ENCODE results near the gene MCM3.

Gene MCM3

DNA sequence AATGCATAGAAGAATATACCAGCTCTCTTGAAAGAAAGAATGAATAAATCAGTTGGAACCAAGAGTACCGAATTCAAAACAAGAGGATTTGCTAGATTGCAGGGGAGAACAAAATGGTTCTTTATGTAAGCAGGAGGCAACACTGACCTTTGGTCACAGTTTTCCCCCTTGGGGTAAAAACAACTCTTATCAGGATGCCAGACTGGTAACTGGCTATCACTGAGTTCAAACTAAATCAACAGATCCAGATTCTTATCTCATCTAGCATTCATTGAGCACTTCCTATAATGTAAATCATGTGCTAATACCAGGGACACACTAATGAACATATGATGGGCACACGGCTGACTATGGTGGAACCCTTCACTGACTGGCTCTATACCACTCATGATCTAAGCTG, 35.5 kb downstream of the MCM3 start:
- no peak for DNase-seq (ENCODE audit: low read depth)

DNA sequence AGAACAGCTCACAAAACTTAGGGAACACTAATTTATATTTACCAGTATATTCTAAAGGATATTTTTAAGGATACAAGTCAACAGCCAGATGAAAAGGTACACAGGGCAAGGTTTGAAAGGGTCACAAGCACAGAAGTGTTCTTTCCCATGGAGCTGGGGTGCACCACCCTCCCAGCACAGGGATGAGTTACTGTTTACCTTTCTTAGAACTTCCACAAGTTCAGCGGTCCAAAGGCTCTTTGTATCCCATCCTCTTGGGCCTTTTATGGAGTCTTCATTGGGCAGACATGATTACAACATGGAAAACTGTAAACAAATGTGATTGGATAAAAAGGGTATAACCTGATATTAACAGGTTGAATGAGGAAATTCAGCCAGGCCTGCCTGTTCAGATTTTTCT, 39.1 kb downstream of the MCM3 start:
- no peak for DNase-seq (ENCODE audit: low read depth)

DNA sequence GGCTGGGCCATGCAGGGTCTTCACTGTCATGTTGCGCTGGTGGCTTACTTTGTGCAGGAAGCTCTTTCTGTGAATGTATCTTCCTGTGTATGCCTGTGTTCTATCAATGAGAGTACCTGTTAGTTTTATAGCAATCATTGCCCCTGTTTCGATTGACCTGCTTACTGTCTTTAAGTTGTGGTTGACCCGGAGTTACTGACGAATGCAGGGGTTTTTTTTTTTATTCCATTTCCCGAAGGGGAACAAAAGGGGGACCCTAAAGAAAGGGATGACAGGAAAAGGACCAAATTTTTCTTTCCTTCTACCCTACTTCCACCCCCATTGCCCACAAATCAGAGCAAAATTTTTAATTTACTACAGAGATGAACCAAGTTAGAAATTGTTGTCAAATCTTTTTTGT, 40.1 kb downstream of the MCM3 start, which contains the start of gene IL17F:
Gene IL17F (minus strand): TSS at position 101 of the 400 bp plus-strand sequence. CDS start 71 bp downstream, at position 30.
- DNase-seq (ENCODE audit: low read depth), result no peak

DNA sequence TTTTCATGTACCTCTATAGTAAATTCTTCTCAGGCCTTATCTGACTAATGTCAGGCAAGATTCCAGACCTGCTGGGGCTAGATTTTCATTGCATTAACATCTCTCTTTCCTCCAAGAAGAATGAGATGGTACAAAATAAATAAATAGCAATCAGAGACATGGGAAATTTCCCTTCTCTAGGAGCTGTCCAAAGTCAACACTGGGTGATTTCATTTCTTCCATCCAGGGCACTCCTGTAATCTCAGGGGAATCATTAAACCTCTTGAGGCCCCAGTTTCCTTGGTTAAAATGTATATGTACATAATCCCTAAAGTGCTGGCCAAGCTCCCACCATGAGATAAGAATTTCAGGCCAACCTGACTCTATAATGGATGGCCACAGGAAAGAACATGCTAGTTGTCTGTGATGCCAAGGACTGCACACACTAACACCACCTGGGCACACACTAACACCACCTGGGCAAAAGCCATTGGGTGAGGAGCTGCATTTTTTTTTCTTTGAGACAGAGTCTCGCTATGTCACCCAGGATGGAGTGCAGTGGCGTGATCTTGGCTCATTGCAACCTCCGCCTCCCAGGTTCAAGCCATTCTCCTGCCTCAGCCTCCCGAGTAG, 41.2 kb downstream of the MCM3 start:
- DNase-seq (ENCODE audit: low read depth), result no peak

DNA sequence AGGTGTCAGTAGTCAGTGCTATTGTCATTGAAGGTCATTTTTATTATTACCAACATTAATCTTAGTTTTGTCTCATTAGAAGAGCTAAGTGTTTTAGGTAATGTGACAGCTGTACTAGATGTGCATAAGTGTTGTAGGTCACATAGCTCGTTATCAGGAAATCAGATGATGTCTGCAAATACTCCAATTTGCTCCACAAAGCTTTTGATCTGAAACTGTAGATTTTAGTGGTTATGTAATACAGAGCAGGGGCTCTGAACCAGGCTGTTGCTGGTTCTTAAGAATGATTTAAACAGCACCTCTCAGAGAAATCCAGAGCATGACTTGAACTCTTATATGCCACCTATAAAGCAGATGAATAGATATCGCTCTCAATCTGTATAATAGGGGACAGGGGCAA, 42.7 kb downstream of the MCM3 start:
- DNase-seq (ENCODE audit: low read depth), result no peak

DNA sequence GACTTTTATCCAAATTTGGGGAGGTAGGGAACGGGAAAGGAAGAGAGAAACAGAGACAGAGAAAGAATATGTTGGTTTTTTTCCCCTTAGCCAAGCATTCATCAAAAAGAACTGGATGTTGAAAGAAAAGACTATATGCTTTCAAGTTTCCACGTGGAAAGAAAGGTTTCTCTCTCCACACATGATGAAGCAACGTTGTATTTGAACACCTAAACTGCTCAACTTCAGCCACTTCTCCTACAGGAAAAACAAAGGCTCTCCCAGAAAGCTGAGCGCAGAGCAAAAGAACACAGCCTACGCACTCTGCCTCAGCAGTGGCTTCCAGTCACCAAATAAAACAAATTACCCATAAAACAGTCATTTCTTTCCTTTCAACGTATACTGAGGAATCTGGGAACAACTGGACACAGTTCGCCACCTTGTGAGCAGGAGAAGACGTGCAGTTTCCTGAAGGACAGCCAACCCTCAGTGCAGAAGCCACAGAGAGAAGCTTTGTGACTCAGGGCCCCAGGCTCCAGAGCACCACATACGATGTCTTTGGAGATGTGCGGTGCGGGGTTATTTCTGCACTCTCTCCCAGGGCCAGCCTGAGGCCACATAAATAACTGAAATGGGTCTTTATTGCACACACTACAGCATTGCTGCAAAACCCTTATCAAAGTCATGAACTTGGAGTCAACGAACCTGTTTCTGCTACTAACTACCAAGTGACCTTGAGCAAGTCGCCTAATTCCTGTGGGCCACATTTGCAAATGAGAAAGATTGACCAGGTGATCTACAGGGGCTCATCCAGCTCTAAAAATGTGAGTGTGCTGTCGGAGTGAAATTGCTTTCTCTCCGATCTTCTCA, 50.3 kb downstream of the MCM3 start:
- DNase-seq (ENCODE audit: low read depth), result peak; percentile 26

DNA sequence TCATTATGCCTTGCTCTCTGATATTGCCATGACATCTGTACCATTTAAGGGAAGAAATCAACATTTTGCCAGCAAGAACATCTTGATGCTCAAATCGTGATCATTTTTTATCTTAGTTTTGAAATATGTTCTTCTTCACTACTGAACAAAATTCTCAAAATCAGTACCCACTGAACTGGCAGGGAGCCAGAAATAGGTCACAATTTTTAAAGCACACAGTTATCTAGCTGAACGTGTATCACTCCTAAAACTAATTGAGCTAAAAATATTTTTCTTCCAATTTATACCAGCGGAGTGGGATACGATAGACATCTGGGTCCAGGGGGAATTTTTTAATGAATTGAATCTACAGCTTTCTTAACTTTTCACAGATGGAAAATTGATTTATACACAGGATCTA, 51.5 kb downstream of the MCM3 start:
- DNase-seq (ENCODE audit: low read depth), result no peak

DNA sequence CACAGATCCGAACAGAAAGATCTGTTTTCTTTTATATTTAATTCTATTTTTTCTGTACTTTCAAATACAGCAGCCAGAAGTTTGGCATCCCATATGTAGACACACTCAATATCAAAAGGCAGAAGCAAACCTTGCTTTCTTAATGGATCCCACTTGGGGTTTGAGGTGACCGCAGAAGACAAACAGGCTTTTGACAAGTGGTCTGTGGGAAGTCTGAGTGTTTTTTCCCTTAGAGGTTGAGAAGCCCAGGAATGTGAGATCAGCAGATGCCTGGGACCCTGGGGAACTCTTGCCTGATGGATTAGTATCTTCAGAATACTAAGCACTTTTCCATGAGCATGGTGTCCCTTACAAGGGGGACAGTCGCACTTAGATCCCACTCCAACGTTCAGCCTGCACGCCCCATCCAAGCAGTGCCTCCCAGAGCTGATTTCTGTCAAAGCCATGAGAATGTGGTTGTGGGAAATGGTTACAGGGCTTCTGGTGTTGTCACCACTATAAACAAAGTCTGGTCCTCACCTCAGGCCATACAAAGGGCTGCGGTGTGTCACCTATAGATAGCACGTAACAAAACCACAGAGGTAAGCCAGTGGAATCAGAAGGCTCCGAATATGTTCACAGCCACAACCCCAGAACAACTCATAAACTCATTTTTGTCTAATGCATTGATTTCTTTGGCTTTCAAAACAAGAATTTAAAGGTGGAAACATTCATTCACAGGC, 53.0 kb downstream of the MCM3 start:
- no peak for DNase-seq (ENCODE audit: low read depth)

DNA sequence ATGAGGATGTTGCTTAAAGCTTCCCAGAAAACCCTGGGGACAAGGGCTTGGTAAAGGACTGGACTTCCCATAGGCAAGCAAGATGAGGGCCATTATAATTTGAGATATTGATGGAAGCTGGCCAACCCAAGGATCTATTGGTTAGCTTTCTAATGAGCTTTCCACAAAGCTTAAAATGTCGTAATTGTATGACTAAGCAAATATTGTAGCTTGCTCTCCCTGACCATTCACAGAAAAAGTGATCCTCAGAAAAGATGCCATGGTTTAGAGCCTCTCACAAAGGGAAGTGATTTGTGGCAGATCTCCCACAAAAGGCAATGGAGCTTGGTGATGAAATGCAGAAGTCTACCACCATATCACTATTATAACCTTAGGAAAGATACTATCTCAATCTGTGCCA, 53.9 kb downstream of the MCM3 start:
- DNase-seq (ENCODE audit: low read depth), result no peak

DNA sequence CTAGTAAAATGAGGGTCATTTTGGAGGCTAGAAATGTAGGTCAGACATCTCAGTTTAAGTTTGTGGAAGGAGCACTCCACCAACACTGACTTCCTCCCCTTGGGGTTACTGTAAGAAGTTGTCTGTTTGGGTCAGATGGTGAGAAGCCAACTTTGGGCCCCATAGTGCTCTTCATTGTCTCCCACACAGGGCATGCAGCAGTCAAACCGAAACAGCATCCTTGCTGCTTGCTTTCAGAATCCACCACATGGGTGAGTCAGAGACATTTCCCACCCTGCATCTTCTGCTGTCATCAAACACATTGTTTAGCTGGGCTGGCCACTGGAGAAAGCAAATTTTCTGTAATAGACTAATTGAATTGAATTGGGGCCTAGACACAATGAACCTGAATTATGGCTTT, 57.0 kb downstream of the MCM3 start:
- DNase-seq (ENCODE audit: low read depth), result no peak

DNA sequence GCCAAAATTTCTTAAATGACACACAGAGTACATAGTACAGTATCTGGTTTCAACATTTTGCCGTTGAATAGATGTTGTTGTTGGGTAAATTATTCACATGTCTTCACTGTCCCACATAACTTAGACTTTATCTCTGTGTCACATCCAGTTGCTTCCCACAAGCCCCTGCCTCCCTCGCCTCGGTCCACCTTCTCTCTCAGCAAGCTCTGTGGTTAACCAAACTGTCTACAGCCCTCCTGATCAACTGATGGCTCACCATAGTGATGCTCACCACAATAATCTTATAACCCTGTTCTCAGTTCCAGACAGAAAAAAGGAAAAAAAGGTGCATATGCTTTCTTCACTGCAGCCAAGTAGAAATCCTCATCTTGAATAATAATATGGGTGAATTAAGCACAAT, 63.2 kb downstream of the MCM3 start:
- DNase-seq (ENCODE audit: low read depth), result no peak

DNA sequence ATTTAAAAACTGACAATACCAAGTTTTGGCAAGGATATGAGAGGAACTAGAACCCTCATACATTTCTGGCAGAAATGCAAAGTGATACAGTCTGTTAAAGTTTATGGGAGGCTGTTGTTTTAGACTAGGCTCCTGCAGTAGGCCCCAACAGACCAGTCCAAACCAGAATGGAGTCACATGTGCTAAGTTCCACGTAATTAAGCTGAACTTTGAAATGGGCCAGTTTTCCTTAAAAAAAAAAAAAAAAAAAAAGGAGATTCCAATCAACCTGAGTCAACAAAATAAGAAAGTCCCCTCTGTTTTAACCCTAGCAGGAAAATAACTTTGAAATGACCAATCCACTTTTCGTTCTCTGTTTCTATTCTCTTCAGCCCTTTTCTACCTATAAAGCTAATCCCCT, 66.8 kb downstream of the MCM3 start:
- no peak for DNase-seq (ENCODE audit: low read depth)

DNA sequence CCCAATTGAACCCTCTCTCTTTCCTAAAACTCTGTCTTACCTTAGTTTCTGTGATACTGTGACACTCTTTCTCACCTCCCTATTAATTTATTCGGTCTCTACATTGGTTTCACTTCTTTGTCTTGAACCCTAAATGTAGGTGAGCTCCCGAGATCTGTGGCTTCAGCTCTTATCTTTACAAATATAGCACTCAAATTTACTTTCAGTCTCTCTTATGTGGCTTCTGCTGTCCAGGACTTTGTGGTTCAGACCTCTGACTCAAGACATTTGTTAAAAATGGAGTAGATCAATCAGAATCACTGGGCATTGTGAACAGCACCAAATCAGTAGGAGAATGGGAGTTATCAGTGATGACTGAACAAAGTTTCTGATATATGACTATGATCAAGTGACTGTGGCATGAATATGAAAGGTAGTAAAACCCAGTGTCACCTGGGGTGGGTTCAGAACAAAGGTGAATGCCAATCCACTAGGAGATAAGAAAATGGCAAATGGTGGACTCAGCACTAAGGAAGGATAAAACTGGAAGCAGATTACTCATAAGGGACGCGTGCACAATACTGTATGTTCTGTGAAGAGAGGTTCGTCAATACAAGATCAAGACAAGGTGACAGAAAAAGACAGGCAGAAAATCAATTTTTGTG, 67.5 kb downstream of the MCM3 start:
- no peak for DNase-seq (ENCODE audit: low read depth)

DNA sequence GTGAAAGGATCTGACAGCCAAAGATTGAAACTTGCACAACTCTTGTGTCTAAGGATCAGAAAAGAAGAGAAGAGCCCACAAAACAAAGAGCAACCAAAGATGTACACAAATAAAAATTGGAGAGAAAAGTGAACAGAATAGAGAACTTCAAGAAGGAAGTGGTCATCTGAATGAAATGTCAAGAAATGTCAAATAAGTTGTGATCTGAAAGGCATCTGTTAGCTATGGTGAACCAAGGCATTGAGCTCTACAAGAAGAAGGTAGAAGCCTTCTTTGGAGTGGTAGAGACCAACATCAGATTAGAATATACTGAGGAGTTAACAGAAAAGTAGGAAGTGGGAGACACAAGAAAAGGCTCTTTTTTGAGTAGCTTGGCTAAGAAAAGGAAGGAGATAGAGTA, 68.8 kb downstream of the MCM3 start:
- DNase-seq (ENCODE audit: low read depth), result no peak

Measured in GM04503 (cell line).